B cell (primary cell): Measurements from ENCODE around the gene BAG2.

Experiments used
- CTCF ChIP-seq: fragments of 200-600 bp; IDR thresholded peaks from one replicate; pipeline ENCODE4 v1.8.0; 2022; ENCODE audit warnings: antibody characterized with exemption, mild to moderate bottlenecking
- EZH2 ChIP-seq: IDR thresholded peaks from 2 replicates; pipeline ENCODE4 v1.6.1; 2012; ENCODE audit warnings: borderline replicate concordance, low read depth, mild to moderate bottlenecking, moderate library complexity, low read length; ENCODE audit not compliant: insufficient read depth, poor library complexity, severe bottlenecking

- TF ChIP-seq CTCF, result no peak
- TF ChIP-seq EZH2, result no peak
Measured at GRCh38 chr6:57147955-57148858, 23.9 kb upstream of the BAG2 start.
